WERI-Rb-1 (cell line): ENCODE data around the gene DMKN.
A peak's percentile ranks its signal among the peaks of the same experiment; 100 is the strongest.

ENCODE experiments used
- DNase-seq: peaks from one replicate; pipeline ENCODE4 v3.0.0-alpha.2; 2020
- H3K27ac ChIP-seq: fragments of 250-450 bp; sonication (Bioruptor Pico); 2 replicates; pipeline ENCODE4 v1.5.1; 2020; ENCODE audit warnings: mild to moderate bottlenecking, moderate library complexity
- H3K27me3 ChIP-seq: fragments of 250-450 bp; sonication (Bioruptor Pico); 2 replicates; pipeline ENCODE4 v1.5.1; 2021; ENCODE audit warnings: mild to moderate bottlenecking, low read depth, moderate library complexity; ENCODE audit not compliant: insufficient read depth, severe bottlenecking
- H3K36me3 ChIP-seq: fragments of 250-450 bp; sonication (Bioruptor Pico); 2 replicates; pipeline ENCODE4 v1.5.1; 2020; ENCODE audit warnings: mild to moderate bottlenecking, moderate library complexity
- H3K4me3 ChIP-seq: 2 replicates; pipeline ENCODE4 v1.5.1; 2011; ENCODE audit warnings: low read depth, mild to moderate bottlenecking, control low read depth, low read length
- H3K9me3 ChIP-seq: fragments of 250-450 bp; sonication (Bioruptor Pico); 2 replicates; pipeline ENCODE4 v1.5.1; 2021; ENCODE audit warnings: mild to moderate bottlenecking, moderate library complexity; ENCODE audit not compliant: severe bottlenecking
- TF ChIP-seq, protein P1 (sequence below): IDR thresholded peaks from 2 replicates; pipeline ENCODE4 v1.5.1; 2011; ENCODE audit warnings: low read depth, mild to moderate bottlenecking, control low read depth, inconsistent platforms, low read length

DMKN gene

DNA sequence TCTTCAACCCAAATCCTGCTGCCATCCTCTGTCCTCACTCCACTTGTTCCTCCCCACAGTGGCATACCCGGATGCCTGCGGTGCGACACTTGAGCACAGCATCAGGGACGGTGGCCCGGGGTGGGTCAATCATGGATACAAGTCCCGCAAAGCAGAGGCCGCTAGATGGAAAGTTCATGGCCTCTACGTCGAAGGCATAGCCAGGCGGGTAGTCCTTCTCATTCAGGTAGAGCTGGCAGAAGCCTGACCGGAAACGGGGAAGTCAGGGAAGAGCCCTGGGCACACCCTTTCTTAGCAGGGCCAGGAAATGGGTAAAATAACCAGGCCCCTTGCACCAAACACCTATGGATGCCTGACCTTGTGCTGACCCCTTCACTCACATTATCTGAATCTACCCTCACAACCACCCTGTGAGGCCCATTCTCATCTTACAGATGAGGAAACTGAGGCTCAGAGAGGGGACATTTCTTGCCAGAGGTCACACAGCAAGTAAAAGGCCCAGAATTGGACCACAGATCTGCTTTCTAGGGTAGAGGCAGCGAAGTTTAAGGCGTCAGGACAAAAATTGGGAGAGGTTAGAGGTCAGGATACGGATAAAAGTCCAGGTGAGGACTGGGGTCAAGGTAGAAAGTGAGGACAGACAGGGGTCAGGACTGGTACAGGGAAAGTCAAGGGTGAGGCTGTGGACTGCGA lies 43.5 kb upstream of the DMKN start:
- TF ChIP-seq, protein P1, sequence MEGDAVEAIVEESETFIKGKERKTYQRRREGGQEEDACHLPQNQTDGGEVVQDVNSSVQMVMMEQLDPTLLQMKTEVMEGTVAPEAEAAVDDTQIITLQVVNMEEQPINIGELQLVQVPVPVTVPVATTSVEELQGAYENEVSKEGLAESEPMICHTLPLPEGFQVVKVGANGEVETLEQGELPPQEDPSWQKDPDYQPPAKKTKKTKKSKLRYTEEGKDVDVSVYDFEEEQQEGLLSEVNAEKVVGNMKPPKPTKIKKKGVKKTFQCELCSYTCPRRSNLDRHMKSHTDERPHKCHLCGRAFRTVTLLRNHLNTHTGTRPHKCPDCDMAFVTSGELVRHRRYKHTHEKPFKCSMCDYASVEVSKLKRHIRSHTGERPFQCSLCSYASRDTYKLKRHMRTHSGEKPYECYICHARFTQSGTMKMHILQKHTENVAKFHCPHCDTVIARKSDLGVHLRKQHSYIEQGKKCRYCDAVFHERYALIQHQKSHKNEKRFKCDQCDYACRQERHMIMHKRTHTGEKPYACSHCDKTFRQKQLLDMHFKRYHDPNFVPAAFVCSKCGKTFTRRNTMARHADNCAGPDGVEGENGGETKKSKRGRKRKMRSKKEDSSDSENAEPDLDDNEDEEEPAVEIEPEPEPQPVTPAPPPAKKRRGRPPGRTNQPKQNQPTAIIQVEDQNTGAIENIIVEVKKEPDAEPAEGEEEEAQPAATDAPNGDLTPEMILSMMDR = no peak
- peak overlapping the region; percentile 48 for H3K4me3 ChIP-seq
- no peak for DNase-seq
- no peak overlapping the region for H3K27ac ChIP-seq
- peaks cover 3% of the 10 kb centered on the region for H3K9me3 ChIP-seq
- no peaks in the 10 kb centered on the region for H3K36me3 ChIP-seq
- no peaks in the 10 kb centered on the region for H3K27me3 ChIP-seq

DNA sequence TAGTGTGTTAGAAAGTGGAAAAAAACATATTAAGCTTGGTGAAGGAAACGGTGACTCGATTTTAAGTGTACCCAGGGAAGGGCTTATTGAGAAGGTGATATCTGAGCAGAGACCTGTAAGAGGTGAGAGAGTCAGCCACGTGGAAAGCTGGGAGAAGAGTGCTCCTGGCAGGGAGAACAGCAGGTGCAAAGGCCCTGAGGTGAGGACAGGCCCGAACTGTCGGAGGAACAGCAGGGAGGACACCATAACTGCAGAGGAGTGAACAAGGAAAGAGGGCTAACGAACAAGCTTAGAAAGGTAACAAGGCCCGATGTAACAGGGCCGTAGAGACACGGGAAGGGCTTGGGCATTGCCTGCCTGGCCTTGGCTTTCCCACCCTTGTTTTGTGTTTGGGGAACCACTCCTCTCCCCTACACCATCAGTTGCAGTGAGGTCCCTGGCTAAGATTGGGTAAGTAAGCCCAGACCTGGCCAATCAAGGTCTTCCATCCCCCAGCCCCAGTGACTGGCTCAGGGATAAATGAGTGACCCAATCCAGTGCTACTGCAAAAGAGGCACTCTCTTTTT lies 42.7 kb upstream of the DMKN start:
- TF ChIP-seq, protein P1 = no peak
- DNase-seq = no peak
- H3K27me3 ChIP-seq = no peaks in the 10 kb centered on the region

DNA sequence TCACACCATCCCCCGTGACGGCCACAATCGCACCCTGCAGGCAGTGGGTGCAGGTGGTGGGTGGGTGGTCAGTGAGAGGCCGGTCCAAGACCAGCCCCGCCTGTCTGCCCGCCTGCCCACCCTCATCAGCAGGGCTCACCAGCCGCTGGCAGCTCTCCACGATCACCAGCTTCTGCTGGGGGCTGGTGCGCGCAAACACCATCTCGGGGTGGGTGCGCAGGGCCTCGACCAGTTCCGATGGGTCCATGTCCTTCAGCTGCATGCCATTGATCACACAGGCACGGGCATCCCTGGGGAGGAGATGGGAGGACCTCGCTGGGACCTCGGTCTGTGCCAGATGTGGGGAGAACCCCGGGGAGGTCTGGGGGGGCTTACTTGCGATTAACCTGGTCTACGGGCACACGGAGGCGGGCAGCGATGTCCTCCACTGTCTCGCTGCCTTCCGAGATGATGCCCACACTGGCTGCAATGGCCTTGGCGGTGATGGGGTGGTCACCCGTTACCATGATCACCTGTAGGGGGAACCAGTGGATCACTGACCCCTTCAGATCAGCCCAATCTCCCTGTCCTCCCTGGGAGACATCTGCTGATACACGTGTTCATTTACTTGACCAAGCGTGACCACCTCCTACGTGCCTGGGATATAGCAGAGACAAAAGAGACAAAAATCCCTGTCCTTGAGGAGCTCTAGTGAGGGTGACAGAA lies 42.0 kb upstream of the DMKN start:
- peak; percentile 75 for DNase-seq
- H3K36me3 ChIP-seq = no peaks in the 10 kb centered on the region
- H3K4me3 ChIP-seq = no peak overlapping the region
- H3K27ac ChIP-seq = peak overlapping the region; percentile 35; the same call in 1 of the 2 replicates
- peaks cover 3% of the 10 kb centered on the region for H3K9me3 ChIP-seq
- no peaks in the 10 kb centered on the region for H3K27me3 ChIP-seq
- TF ChIP-seq, protein P1 = peak; percentile 73

More for the DNA sequence above, 42.7 kb upstream of the DMKN start:
- Histone ChIP-seq H3K36me3 (no peaks in the 10 kb centered on the region), H3K4me3 (no peak overlapping the region), H3K27ac (peak overlapping the region; percentile 35; the same call in 1 of the 2 replicates), H3K9me3 (peaks cover 3% of the 10 kb centered on the region)

DNA sequence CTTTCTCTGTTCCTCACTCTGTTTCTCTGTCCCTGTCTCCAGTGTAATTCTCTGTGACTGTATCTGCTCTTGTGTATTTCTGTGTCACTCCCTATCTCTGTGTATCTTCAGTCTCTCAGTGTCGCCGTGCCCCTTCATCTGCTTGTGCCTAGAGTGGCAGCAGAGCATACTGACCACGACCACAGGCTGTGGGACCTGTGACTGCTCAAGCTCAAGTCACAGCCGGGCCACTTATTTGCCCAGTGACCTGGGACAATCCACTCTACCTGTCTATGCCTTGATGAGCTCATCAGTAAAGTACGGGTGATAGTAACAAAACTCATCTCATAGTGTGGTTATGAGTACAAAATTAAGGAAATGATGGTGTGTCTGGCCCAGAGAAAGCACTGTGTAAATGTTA lies 40.6 kb upstream of the DMKN start:
- H3K27ac ChIP-seq = no peak overlapping the region
- no peaks in the 10 kb centered on the region for H3K27me3 ChIP-seq
- H3K36me3 ChIP-seq = no peaks in the 10 kb centered on the region
- no peak for DNase-seq
- no peak overlapping the region for H3K4me3 ChIP-seq
- H3K9me3 ChIP-seq = peaks cover 3% of the 10 kb centered on the region
- TF ChIP-seq, protein P1 = no peak

DNA sequence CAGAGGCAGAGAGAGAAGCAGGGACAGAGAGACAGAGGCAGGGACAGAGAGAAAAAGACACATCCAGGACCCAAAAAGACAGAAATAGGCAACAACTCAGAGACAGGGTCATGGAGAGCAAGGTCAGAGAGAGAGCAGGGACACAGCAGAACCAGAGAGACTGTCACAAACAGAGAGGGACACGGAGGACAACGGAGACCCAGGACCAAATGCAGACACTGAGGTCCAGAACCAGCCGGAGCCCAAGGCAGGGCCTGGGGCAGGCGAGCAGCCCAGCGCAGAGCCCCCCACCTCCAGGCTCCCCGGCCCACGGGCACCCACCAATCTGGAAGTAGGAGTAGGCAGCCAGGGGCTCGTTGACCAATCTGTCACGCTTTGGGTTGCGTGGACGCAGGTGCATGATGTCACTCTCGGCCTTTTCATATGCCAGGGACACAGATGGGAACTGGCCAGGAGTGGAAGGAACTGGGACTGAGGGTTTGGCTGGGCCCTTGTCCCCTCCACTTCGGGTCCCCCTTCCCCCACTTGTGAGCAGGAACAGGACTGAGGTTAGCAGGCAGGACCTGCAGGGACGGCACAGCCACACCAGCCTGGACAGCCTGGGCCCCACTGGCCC lies 40.0 kb upstream of the DMKN start:
- Histone ChIP-seq H3K27me3 (no peaks in the 10 kb centered on the region), H3K36me3 (no peaks in the 10 kb centered on the region), H3K9me3 (peaks cover 3% of the 10 kb centered on the region), H3K4me3 (no peak overlapping the region), H3K27ac (no peak overlapping the region)
- DNase-seq = no peak
- TF ChIP-seq, protein P1 = no peak
